Measurements from ENCODE around the gene SELENON. TPM values are rescaled to one million over a fixed set of nuclear protein-coding genes. Genes with fewer than 3 reads are reported as not detected.

Gene SELENON
- 126 and 129 TPM in 2 replicates for total RNA-seq
- long read RNA-seq = 0 reads

GRCh38 chr1:25799935-25800702 lies at the start of gene SELENON:
TSS of gene SELENON (plus strand) at chr1:25800193. CDS start at chr1:25800231, 38 bp downstream.
- DNase-seq (ENCODE audit: extremely low spot score, unreplicated experiment) = no peak
- H3K4me3 Mint-ChIP-seq (ENCODE audit: unreplicated experiment) = peak within 1 kb of the TSS; percentile 80
- H3K27ac Mint-ChIP-seq (ENCODE audit: unreplicated experiment) = peak within 1 kb of the TSS; percentile 71
- no peaks in the 10 kb centered on the region for H3K27me3 Mint-ChIP-seq (ENCODE audit: unreplicated experiment)
- H3K36me3 Mint-ChIP-seq (ENCODE audit: unreplicated experiment) = peaks cover under 1% of the 10 kb centered on the region
- no peaks in the 10 kb centered on the region for H3K9me3 Mint-ChIP-seq (ENCODE audit: unreplicated experiment)
- peaks cover 64% of the 10 kb centered on the region for H3K4me1 Mint-ChIP-seq (ENCODE audit: unreplicated experiment)
- no peak for TF ChIP-seq CTCF (IDR thresholded peaks at IDR 0.05)

GRCh38 chr1:25750923-25751605 lies 48.9 kb upstream of the SELENON start:
- H3K4me1 Mint-ChIP-seq (ENCODE audit: unreplicated experiment) = peaks cover 3% of the 10 kb centered on the region
- no peak overlapping the region for H3K27ac Mint-ChIP-seq (ENCODE audit: unreplicated experiment)
- TF ChIP-seq CTCF (IDR thresholded peaks at IDR 0.05) = no peak
- peaks cover 8% of the 10 kb centered on the region for H3K27me3 Mint-ChIP-seq (ENCODE audit: unreplicated experiment)
- no peak for DNase-seq (ENCODE audit: extremely low spot score, unreplicated experiment)
- no peaks in the 10 kb centered on the region for H3K9me3 Mint-ChIP-seq (ENCODE audit: unreplicated experiment)
- H3K36me3 Mint-ChIP-seq (ENCODE audit: unreplicated experiment) = peaks cover 41% of the 10 kb centered on the region
- no peak overlapping the region for H3K4me3 Mint-ChIP-seq (ENCODE audit: unreplicated experiment)

- H3K27ac Mint-ChIP-seq (ENCODE audit: unreplicated experiment) = no peak overlapping the region
- no peak for DNase-seq (ENCODE audit: extremely low spot score, unreplicated experiment)
- H3K9me3 Mint-ChIP-seq (ENCODE audit: unreplicated experiment) = no peaks in the 10 kb centered on the region
- H3K4me1 Mint-ChIP-seq (ENCODE audit: unreplicated experiment) = peaks cover 6% of the 10 kb centered on the region
- peaks cover 12% of the 10 kb centered on the region for H3K27me3 Mint-ChIP-seq (ENCODE audit: unreplicated experiment)
- peaks cover 42% of the 10 kb centered on the region for H3K36me3 Mint-ChIP-seq (ENCODE audit: unreplicated experiment)
- TF ChIP-seq CTCF (IDR thresholded peaks at IDR 0.05) = no peak
- no peak overlapping the region for H3K4me3 Mint-ChIP-seq (ENCODE audit: unreplicated experiment)
These were observed 45.4 kb upstream of the SELENON start for GRCh38 chr1:25754470-25755181.

GRCh38 chr1:25755475-25756125 lies 44.4 kb upstream of the SELENON start:
- Mint-ChIP-seq H3K27me3 (ENCODE audit: unreplicated experiment) (peaks cover 12% of the 10 kb centered on the region), H3K4me1 (ENCODE audit: unreplicated experiment) (peaks cover 6% of the 10 kb centered on the region), H3K9me3 (ENCODE audit: unreplicated experiment) (no peaks in the 10 kb centered on the region), H3K4me3 (ENCODE audit: unreplicated experiment) (no peak overlapping the region), H3K36me3 (ENCODE audit: unreplicated experiment) (peaks cover 46% of the 10 kb centered on the region), H3K27ac (ENCODE audit: unreplicated experiment) (no peak overlapping the region)
- no peak for DNase-seq (ENCODE audit: extremely low spot score, unreplicated experiment)
- TF ChIP-seq CTCF (IDR thresholded peaks at IDR 0.05) = no peak

Measured in osteocyte (in vitro differentiated cells).